ENCODE results near the gene AURKB.

Gene AURKB

DNA sequence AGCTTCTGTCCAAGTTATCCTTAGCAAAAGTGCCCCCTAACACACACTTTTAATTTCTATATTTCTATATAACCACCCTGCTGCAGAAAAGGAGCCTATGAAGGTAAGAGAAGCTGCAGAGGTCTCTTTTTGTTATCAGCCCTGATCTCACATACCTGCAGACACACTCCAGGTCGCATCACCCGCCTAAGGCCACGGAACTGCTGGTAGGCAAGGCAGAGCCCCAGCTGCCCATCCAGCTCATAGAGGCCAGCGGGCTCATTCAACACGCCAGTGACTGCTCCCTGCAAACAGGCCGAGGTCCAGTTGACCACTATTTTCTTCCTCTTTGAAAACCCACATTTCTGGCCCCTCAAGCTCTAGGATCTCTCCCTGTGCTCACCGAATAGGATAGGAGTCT, 25.3 kb upstream of the AURKB start:
- DNase-seq (ENCODE audit: low read depth), result no peak
- TF ChIP-seq, protein P1, sequence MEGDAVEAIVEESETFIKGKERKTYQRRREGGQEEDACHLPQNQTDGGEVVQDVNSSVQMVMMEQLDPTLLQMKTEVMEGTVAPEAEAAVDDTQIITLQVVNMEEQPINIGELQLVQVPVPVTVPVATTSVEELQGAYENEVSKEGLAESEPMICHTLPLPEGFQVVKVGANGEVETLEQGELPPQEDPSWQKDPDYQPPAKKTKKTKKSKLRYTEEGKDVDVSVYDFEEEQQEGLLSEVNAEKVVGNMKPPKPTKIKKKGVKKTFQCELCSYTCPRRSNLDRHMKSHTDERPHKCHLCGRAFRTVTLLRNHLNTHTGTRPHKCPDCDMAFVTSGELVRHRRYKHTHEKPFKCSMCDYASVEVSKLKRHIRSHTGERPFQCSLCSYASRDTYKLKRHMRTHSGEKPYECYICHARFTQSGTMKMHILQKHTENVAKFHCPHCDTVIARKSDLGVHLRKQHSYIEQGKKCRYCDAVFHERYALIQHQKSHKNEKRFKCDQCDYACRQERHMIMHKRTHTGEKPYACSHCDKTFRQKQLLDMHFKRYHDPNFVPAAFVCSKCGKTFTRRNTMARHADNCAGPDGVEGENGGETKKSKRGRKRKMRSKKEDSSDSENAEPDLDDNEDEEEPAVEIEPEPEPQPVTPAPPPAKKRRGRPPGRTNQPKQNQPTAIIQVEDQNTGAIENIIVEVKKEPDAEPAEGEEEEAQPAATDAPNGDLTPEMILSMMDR (IDR thresholded peaks at IDR 0.05; ENCODE audit: low read depth, low read length, missing control alignments), result no peak

DNA sequence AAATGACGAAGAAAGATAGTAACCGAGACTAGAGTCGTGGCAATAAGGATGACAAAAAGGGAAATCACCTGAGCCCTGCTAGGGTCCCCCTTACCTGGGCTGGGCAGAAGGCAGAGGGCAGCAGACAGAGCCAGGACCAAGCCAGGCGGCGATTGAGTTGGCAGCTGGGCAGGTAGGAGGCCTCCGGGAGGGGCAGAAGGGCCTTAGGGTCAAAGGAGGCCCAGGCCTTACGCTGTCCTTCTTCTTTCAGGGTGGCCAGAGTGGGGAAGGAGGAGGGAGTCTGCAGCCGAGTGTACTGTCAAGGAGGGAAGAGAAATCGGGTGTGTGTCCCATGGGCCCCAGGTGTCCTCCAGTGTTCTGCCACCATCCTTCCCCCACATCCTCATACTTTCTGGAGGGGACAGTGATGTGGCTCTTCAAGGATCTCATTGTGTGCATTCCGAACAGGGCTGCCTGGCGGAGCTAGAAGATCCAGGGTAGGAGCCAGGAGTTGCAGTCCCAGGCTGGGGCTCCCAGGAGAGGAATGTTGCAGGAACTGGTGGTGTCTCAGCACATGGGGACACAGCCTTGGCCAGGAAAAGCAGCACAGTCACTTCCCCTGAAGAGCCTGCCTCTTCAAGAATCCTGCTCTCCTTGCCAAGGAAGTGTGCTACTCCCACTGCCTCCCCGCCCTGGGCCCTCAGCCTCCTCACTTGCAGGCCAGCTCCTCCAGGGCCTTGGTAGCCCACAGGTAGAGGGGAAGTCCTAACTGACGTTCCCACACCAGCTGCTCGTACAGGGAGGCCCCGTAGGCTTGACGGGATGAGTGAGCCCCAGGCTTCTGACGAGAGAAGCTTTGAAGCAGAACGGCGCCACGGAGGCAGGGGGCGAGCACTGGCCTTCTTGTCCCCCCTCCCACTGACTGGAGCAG, 24.2 kb upstream of the AURKB start:
- TF ChIP-seq, protein P1 (IDR thresholded peaks at IDR 0.05; ENCODE audit: low read depth, low read length, missing control alignments), result no peak
- DNase-seq (ENCODE audit: low read depth), result no peak

More for the DNA sequence above, 25.3 kb upstream of the AURKB start:
- H3K4me3 ChIP-seq (ENCODE audit: low read depth, low read length), result no peak overlapping the region

DNA sequence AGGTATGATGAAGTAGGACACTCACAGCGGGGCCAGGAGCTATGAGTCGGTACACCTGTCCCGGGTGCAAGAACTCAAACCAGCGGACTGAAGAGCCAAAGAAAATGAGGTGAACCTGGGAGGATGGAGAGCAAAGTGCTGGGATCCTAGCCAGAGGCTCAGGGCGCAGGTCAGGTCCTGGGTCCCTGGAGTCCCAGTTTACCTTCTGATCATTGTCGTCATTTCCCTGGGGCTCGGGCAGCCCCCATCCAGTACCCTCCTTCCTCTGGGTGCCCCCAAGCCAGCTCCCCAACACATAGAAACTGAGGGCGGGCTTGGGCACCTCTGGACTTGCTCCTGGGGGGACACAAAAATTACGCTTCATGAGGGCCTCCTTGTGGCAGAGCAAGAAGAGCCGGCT, 21.3 kb upstream of the AURKB start:
- no peak for DNase-seq (ENCODE audit: low read depth)
- no peak overlapping the region for H3K4me3 ChIP-seq (ENCODE audit: low read depth, low read length)
- TF ChIP-seq, protein P1 (IDR thresholded peaks at IDR 0.05; ENCODE audit: low read depth, low read length, missing control alignments), result no peak

More for the DNA sequence above, 24.2 kb upstream of the AURKB start:
- H3K4me3 ChIP-seq (ENCODE audit: low read depth, low read length), result no peak overlapping the region

DNA sequence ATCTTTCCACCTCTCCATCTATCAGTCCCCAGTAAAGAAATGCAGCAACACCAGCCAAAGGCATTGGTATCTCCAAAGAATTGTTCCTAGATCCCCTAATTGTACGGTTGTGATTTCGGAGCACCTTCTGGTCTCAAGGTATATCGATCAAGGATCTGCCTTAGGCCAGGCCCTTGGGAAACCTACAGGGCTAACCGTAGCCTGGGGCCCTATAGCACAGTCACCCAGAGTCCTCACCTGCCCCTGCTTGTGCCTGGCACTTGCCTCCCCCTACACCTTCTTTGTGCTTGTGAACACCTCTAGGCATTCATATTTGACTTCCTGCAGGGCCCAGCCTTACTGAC, 16.8 kb upstream of the AURKB start:
- TF ChIP-seq, protein P1 (IDR thresholded peaks at IDR 0.05; ENCODE audit: low read depth, low read length, missing control alignments), result no peak
- DNase-seq (ENCODE audit: low read depth), result no peak
- H3K4me3 ChIP-seq (ENCODE audit: low read depth, low read length), result peak overlapping the region; percentile 0; the same call in 1 of the 2 replicates

DNA sequence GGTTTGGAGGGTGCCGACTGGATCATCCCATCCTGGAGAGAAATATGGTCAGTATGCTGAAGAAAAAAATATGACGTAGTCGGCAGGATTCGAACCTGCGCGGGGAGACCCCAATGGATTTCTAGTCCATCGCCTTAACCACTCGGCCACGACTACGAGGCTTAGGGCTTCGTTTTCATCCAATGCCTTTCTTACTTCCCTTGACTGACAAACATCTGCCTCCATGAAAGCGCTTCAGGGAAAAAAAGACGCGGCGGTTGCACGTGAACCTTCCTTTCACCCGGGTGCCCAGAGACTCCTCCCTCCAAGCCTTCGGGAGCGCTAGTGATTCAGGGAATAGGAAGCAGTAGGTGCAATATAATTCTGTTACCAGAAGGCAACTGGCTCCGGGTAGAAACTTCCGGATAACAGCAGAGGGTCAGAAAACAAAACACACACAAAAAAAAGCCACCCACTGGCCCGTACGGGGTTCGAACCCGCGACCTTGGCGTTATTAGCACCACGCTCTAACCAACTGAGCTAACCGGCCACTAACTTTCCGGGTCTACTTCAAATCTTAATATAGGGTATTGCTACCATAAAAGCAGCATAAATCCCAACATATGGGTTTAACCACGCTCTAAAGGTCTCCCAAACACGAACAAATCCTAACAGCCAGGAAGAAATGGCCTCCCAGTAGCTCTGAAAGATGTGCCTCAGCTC, 16.3 kb upstream of the AURKB start:
- DNase-seq (ENCODE audit: low read depth), result peak; percentile 63
- H3K4me3 ChIP-seq (ENCODE audit: low read depth, low read length), result peak overlapping the region; percentile 30
- TF ChIP-seq, protein P1 (IDR thresholded peaks at IDR 0.05; ENCODE audit: low read depth, low read length, missing control alignments), result no peak

DNA sequence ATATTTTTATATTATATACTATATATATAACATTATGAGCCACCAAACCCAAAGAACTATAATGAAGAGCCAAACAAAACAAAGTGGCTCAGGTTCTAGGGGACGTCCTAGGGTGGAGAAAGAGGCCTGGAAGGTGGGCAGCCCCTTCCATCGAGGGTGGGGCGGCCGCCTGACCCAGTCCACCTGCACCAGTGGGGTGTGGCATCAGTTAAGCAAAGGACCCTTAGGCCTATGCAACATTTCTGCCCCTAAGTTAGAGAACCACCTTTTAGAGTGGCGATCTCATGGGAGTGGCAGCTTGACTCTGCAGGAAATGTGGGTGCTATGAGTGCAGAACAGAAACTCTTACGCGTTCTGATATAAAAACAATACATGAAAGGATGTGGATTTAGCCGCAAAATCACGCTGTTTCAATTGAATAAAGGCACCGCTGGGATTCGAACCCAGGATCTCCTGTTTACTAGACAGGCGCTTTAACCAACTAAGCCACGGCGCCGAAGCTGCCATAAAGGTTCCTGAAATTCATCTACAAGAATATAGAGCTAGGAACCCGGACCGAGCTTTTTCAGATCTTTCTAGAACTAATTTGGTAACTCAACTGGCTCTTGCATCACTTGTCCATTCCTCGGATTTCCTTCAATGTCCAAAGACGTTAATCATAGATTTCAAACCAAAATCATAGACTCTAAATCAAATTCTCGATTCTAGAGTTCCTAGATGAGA, 15.6 kb upstream of the AURKB start:
- DNase-seq (ENCODE audit: low read depth), result peak; percentile 70
- TF ChIP-seq, protein P1 (IDR thresholded peaks at IDR 0.05; ENCODE audit: low read depth, low read length, missing control alignments), result no peak
- H3K4me3 ChIP-seq (ENCODE audit: low read depth, low read length), result peak overlapping the region; percentile 3; the same call in 1 of the 2 replicates

All from GM12864 (cell line).